OCI-LY3 (cell line): ENCODE data around the gene TPM4.

Experiments used
- H2AFZ ChIP-seq: fragments of 200-600, 300-600 bp; shearing (Covaris generic); 2 replicates; pipeline ENCODE4 v1.6.0; 2014; ENCODE audit warnings: antibody characterized with exemption, low read depth, low read length
- H3K27ac ChIP-seq: fragments of 200-600, 300-600 bp; sonication (generic); 2 replicates; pipeline ENCODE4 v1.5.1; 2014; ENCODE audit warnings: mild to moderate bottlenecking, low read length, moderate library complexity, mixed read lengths
- H3K27me3 ChIP-seq: fragments of 200-600, 300-600 bp; sonication (generic); 2 replicates; pipeline ENCODE4 v1.6.1; 2014; ENCODE audit warnings: low read depth, low read length, mixed read lengths
- H3K36me3 ChIP-seq: fragments of 200-600, 300-600 bp; sonication (generic); replicated peaks from 2 replicates; pipeline ENCODE3; 2014; ENCODE audit warnings: low read depth, low read length, mixed read lengths
- H3K4me1 ChIP-seq: fragments of 300-600, 200-600 bp; sonication (generic); 2 replicates; pipeline ENCODE4 v1.6.1; 2014; ENCODE audit warnings: low read length, mixed read lengths
- H3K4me2 ChIP-seq: fragments of 200-600, 300-600 bp; sonication (generic); 2 replicates; pipeline ENCODE4 v1.6.1; 2014; ENCODE audit warnings: low read length, mixed read lengths
- H3K4me3 ChIP-seq: fragments of 300-600, 200-600 bp; sonication (generic); 2 replicates; pipeline ENCODE4 v1.5.1; 2014; ENCODE audit warnings: antibody characterized with exemption, mild to moderate bottlenecking, low read length, moderate library complexity
- H3K79me2 ChIP-seq: fragments of 300-600, 200-600 bp; shearing (Covaris generic); 2 replicates; pipeline ENCODE4 v1.6.1; 2014; ENCODE audit warnings: mild to moderate bottlenecking, low read length, mixed read lengths
- H3K9ac ChIP-seq: fragments of 300-600, 200-600 bp; shearing (Covaris generic); 2 replicates; pipeline ENCODE4 v1.6.0; 2014; ENCODE audit warnings: mild to moderate bottlenecking, low read length, moderate library complexity
- H3K9me3 ChIP-seq: fragments of 200-600, 300-600 bp; shearing (Covaris generic); 2 replicates; pipeline ENCODE4 v1.6.1; 2014; ENCODE audit warnings: low read length, mixed read lengths; ENCODE audit not compliant: insufficient read depth
- H4K20me1 ChIP-seq: fragments of 200-600, 300-600 bp; sonication (generic); 2 replicates; pipeline ENCODE4 v1.6.1; 2016; ENCODE audit warnings: low read length, mixed read lengths; ENCODE audit not compliant: insufficient read depth
- CTCF ChIP-seq: fragments of 200-600, 300-600 bp; sonication (generic); IDR thresholded peaks from 2 replicates; pipeline ENCODE4 v1.5.1; 2014; ENCODE audit warnings: antibody characterized with exemption, low read length, low read depth
- EZH2phosphoT487 ChIP-seq: fragments of 200-600 bp; shearing (Covaris generic); IDR thresholded peaks from 2 replicates; pipeline ENCODE4 v1.6.1; 2018; ENCODE audit warnings: antibody characterized with exemption, mixed run types, low read depth

The TPM4 gene

GRCh38 chr19:16062789-16063188 lies 13.5 kb upstream of the TPM4 start:
- no peaks in the 10 kb centered on the region for H3K36me3 ChIP-seq
- no peak for TF ChIP-seq EZH2phosphoT487
- TF ChIP-seq CTCF = peak; percentile 85
- H3K27ac ChIP-seq = 0 out of 2 replicates have a peak overlapping the region, but pooled peaks have one; percentile 12
- H4K20me1 ChIP-seq = no peaks in the 10 kb centered on the region
- no peaks in the 10 kb centered on the region for H3K79me2 ChIP-seq
- peak overlapping the region; percentile 56 for H3K4me2 ChIP-seq
- no peaks in the 10 kb centered on the region for H3K27me3 ChIP-seq
- peaks cover 24% of the 10 kb centered on the region for H3K4me1 ChIP-seq
- H3K4me3 ChIP-seq = no peak overlapping the region
- H3K9me3 ChIP-seq = peaks cover 6% of the 10 kb centered on the region; the same call in 1 of the 2 replicates
- H3K9ac ChIP-seq = no peak overlapping the region
- H2AFZ ChIP-seq = no peak overlapping the region

DNA sequence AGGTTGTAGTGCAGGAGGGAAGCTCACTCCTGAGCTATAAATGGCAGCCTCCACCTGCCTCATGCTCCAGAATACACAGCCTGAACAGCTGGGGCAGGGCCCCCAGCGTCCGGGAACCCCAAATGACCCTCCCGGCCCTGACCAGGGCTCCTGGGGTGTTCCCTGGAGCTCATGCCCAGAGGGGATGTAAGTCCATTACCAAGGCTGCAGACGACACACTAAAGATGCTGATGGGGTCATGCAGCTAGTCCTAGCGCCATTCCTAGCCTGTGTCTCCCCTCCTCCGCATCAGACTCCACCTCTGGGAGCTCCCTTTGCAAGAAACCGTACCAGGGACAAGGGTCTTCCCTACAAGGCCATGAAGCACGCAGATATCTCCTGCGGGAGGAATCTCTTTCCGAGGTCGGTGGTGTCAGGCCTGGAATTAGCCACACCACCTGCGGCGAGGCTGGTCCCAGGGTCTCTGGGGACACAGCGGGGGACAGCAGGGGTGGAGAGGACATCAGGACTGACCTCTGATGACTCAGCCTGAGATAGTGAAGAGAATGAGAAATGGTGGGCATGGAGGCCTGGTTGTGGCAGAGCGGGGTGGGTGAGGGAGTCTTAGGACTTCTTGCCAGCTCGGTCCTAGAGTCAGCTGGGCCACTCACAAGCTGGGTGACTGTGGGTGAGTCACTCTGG lies 11.9 kb upstream of the TPM4 start:
- H3K79me2 ChIP-seq = no peaks in the 10 kb centered on the region
- H3K27ac ChIP-seq = no peak overlapping the region
- no peak overlapping the region for H3K4me2 ChIP-seq
- H2AFZ ChIP-seq = no peak overlapping the region
- no peak overlapping the region for H3K4me3 ChIP-seq
- H3K36me3 ChIP-seq = no peaks in the 10 kb centered on the region
- H4K20me1 ChIP-seq = no peaks in the 10 kb centered on the region
- peaks cover 6% of the 10 kb centered on the region; the same call in 1 of the 2 replicates for H3K9me3 ChIP-seq
- TF ChIP-seq EZH2phosphoT487 (no peak), CTCF (no peak)
- H3K27me3 ChIP-seq = no peaks in the 10 kb centered on the region
- H3K4me1 ChIP-seq = peaks cover 29% of the 10 kb centered on the region
- no peak overlapping the region for H3K9ac ChIP-seq

DNA sequence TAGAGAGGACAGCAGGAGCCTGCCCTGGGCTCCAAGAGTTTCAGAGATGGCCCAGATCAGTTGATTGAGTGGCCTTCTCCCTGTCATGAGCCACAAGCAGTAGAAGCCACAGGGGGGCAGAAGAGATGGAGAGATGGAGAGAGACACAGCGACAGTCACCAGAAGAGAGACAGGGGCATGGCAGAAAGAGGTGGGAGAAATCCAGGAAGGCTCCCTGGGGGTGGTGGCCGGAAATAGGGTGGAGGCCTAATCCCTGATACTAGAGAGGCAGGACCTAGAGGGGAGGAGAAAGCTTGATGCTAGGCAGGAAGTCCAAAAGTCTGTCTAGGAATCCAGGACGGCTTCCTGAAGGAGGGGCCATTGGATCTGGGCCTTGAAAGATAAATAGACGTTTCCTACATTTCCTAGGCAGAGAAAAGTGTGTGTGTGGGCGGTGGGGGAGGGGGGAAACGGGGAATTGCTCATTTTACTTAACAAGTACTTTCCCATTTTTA lies 9.6 kb upstream of the TPM4 start:
- no peak overlapping the region for H2AFZ ChIP-seq
- no peaks in the 10 kb centered on the region for H3K9me3 ChIP-seq
- no peaks in the 10 kb centered on the region for H3K79me2 ChIP-seq
- no peak overlapping the region for H3K4me2 ChIP-seq
- H3K27me3 ChIP-seq = no peaks in the 10 kb centered on the region
- no peak overlapping the region for H3K27ac ChIP-seq
- peaks cover 46% of the 10 kb centered on the region for H3K4me1 ChIP-seq
- H3K9ac ChIP-seq = no peak overlapping the region
- no peaks in the 10 kb centered on the region for H4K20me1 ChIP-seq
- H3K36me3 ChIP-seq = no peaks in the 10 kb centered on the region
- H3K4me3 ChIP-seq = no peak overlapping the region
- TF ChIP-seq CTCF = peak; percentile 81
- no peak for TF ChIP-seq EZH2phosphoT487

- Histone ChIP-seq H3K27ac (no peak overlapping the region), H3K9me3 (no peaks in the 10 kb centered on the region), H4K20me1 (no peaks in the 10 kb centered on the region), H3K9ac (no peak overlapping the region), H3K27me3 (no peaks in the 10 kb centered on the region), H3K4me3 (no peak overlapping the region), H3K36me3 (no peaks in the 10 kb centered on the region), H2AFZ (no peak overlapping the region), H3K79me2 (no peaks in the 10 kb centered on the region), H3K4me2 (no peak overlapping the region), H3K4me1 (peaks cover 40% of the 10 kb centered on the region)
- TF ChIP-seq EZH2phosphoT487 = no peak
- TF ChIP-seq CTCF = no peak
Measured at GRCh38 chr19:16067205-16067938, 8.9 kb upstream of the TPM4 start.
